ENCODE measurements around the gene USP34. TPM values are rescaled to one million over a fixed set of nuclear protein-coding genes. Genes with fewer than 3 reads are reported as not detected.

The USP34 gene
- total and polyA plus RNA-seq, 9 of the 15 experiments (the other 6 are each of a cell fraction or from before 2014, with no cell fraction given) = 19.8 to 108 (median 67.8) TPM

DNA sequence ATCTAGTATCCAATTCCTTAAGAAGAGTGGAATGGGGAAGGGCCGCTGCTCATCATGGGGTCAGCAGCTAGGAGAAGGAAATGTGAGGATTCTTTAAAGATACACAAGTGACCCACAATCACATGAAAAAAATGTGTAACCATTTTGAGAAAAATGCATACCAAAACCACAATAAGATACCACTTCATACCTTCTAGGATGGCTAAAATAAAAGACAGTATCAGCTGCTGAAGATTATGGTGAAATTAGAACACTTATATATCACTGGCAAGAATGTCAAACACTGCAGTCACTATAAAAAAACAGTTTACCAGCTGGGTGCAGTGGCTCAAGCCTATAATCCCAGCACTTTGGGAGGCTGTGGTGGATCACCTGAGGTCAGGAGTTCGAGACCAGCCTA is 241.0 kb downstream of the USP34 start (continued):
- TF ChIP-seq, protein P1, sequence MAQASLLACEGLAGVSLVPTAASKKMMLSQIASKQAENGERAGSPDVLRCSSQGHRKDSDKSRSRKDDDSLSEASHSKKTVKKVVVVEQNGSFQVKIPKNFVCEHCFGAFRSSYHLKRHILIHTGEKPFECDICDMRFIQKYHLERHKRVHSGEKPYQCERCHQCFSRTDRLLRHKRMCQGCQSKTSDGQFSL (CRISPR knock-in tag; IDR thresholded peaks at IDR 0.05) = no peak
- TF ChIP-seq, protein P1 (tag; IDR thresholded peaks at IDR 0.05) = no peak
- no peak for TF ChIP-seq FOXM1 (IDR thresholded peaks at IDR 0.05; ENCODE audit: low read depth)
- no peak for TF ChIP-seq FOXM1 (CRISPR knock-in tag; IDR thresholded peaks at IDR 0.05; ENCODE audit: low read depth)

DNA sequence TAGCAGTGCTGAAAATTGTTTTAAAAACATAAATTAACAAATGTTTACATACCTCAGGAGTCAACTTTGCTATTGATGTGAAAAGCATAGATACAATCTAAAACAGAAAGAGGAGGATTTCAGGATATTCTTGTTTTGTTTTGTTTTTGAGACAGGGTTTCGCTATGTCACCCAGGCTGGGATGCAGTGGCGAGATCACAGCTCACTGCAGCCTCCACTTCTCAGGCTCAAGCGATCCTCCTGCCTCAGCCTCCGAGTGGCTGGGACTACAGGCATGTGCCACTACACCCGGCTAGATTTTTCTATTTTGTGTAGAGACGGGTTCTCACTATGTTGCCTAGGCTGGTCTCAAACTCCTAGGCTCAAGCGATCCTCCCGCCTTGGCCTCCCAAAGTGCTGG is 248.3 kb downstream of the USP34 start:
- in situ Hi-C loops (cut with MboI) = no loop called here
- ChIA-PET CTCF (ENCODE audit: low intra/inter-chr PET ratio) (no interaction called here), POLR2A (interaction anchor here (1.3 kb wide), 1 partner anchor 8 kb away, joined by 3 read pairs; no protein-coding TSS in a partner anchor)
- DNase-seq (ENCODE audit: extremely low read depth in 1 of 4, low spot score in 3 of 4) (no peak), ATAC-seq (no peak), FAIRE-seq (no peak)
- no TSS peak for BruUV-seq (replicated peaks)
- Histone ChIP-seq H3K27ac (ENCODE audit: extremely low read depth, low read depth, low read length) (no peak overlapping the region), H3K27me3 (ENCODE audit: control insufficient read depth in 2 of 2, insufficient read depth in 2 of 2, low read length in 2 of 2) (no peaks in the 10 kb centered on the region), H3K4me1 (replicated peaks in 1 of 2; ENCODE audit: control insufficient read depth in 2 of 2, insufficient read depth in 2 of 2, low read length in 2 of 2) (no peaks in the 10 kb centered on the region), H3K9ac (ENCODE audit: insufficient read depth in 1 of 2, low read depth in 2 of 2, low read length in 2 of 2) (no peak overlapping the region), H2AFZ (ENCODE audit: low read depth, low read length) (no peak overlapping the region), H4K20me1 (replicated peaks; ENCODE audit: control insufficient read depth, insufficient read depth, low read length) (no peaks in the 10 kb centered on the region), H3K36me3 (ENCODE audit: control insufficient read depth, insufficient read depth, low read length) (peaks cover 85% of the 10 kb centered on the region), H3K9me3 (replicated peaks; ENCODE audit: control insufficient read depth, insufficient read depth, low read depth, low read length) (no peaks in the 10 kb centered on the region), H3K4me3 (no peak overlapping the region), H3K9me1 (ENCODE audit: control insufficient read depth, insufficient read depth, low read length) (no peaks in the 10 kb centered on the region), H3K79me2 (ENCODE audit: control insufficient read depth, insufficient read depth, low read length) (no peaks in the 10 kb centered on the region), H3K4me2 (ENCODE audit: insufficient read depth, low read length) (no peak overlapping the region)
- whole genome bisulfite sequencing (ENCODE audit: insufficient coverage, low coverage, missing lambda C conversion rate) = 99% methylated on average over 8 of the region's 8 CpGs
- no peak for TF ChIP-seq SOX6 (IDR thresholded peaks at IDR 0.05)
- TF ChIP-seq RBM25 (IDR thresholded peaks at IDR 0.05; ENCODE audit: low read depth, low read length, severe bottlenecking) = peak; percentile 6
- TF ChIP-seq, protein P2, sequence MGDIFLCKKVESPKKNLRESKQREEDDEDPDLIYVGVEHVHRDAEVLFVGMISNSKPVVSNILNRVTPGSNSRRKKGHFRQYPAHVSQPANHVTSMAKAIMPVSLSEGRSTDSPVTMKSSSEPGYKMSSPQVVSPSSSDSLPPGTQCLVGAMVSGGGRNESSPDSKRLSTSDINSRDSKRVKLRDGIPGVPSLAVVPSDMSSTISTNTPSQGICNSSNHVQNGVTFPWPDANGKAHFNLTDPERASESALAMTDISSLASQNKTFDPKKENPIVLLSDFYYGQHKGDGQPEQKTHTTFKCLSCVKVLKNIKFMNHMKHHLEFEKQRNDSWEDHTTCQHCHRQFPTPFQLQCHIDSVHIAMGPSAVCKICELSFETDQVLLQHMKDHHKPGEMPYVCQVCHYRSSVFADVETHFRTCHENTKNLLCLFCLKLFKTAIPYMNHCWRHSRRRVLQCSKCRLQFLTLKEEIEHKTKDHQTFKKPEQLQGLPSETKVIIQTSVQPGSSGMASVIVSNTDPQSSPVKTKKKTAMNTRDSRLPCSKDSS (IDR thresholded peaks at IDR 0.05; ENCODE audit: low read depth, partially characterized antibody) = no peak
- intact Hi-C loops (cut with micrococcal nuclease) = no loop called here

All from K562 (cell line).